ENCODE measurements around the gene NIPA2. TPM values are rescaled to one million over a fixed set of nuclear protein-coding genes. Genes with fewer than 3 reads are reported as not detected.

Gene NIPA2
- total RNA-seq, 4 donors from 2014 or later = 6.5 to 61.2 (median 22.1) TPM

Other genes starting within 250 kb of the NIPA2 start
- 1 to 10 TPM; 4.6 to 8.1 (median 6.5) TPM for gene NIPA1, start 52.0 kb upstream of the NIPA2 start, total RNA-seq
- gene CYFIP1, start 141.7 kb downstream of the NIPA2 start, total RNA-seq = 100 to 1,000 TPM in 2 of 4 donors, 10 to 100 TPM in 2; 61.5 to 145 (median 101) TPM
- 10 to 100 TPM; 12.3 to 41.1 (median 19.5) TPM for gene TUBGCP5, start 200.9 kb downstream of the NIPA2 start, total RNA-seq

All from uterus (tissue), 4 donors.